GM03348 (cell line): Measurements from ENCODE around the gene UBALD2.
"Not testable (repeated sequence)": the region's sequence is repeated elsewhere in the genome, so short reads cannot be mapped to it uniquely, and the experiment has no call there.

Experiments
- DNase-seq: peaks from one replicate; pipeline ENCODE4 v3.0.0; 2012; ENCODE audit warnings: low spot score

Gene UBALD2

GRCh38 chr17:76246080-76247066 lies 18.8 kb upstream of the UBALD2 start:
- DNase-seq: no peak

- DNase-seq: no peak
Observed at GRCh38 chr17:76247304-76247703, 17.8 kb upstream of the UBALD2 start.

- no peak for DNase-seq
Observed at GRCh38 chr17:76248013-76248782, 16.9 kb upstream of the UBALD2 start.

GRCh38 chr17:76250141-76250540 lies 15.0 kb upstream of the UBALD2 start:
- DNase-seq: no peak

GRCh38 chr17:76251478-76252039 lies 13.6 kb upstream of the UBALD2 start:
- DNase-seq: no peak

GRCh38 chr17:76252040-76252954 lies 12.9 kb upstream of the UBALD2 start:
- DNase-seq: peak; percentile 74

- not testable (repeated sequence) for DNase-seq
Observed at GRCh38 chr17:76252967-76253766, 12.0 kb upstream of the UBALD2 start.

GRCh38 chr17:76253841-76254240 lies 11.3 kb upstream of the UBALD2 start:
- DNase-seq: no peak

GRCh38 chr17:76254275-76254674 lies 10.9 kb upstream of the UBALD2 start:
- DNase-seq: no peak

GRCh38 chr17:76255801-76256429 lies 9.2 kb upstream of the UBALD2 start:
- no peak for DNase-seq

- DNase-seq: not testable (repeated sequence)
Observed at GRCh38 chr17:76256430-76257050, 8.6 kb upstream of the UBALD2 start.

- DNase-seq: no peak
Observed at GRCh38 chr17:76260220-76260619, 4.9 kb upstream of the UBALD2 start.

- DNase-seq: no peak
Observed at GRCh38 chr17:76260669-76261068, 4.5 kb upstream of the UBALD2 start.

GRCh38 chr17:76261421-76262215 lies 3.5 kb upstream of the UBALD2 start:
- DNase-seq: no peak

GRCh38 chr17:76262732-76263344 lies 2.3 kb upstream of the UBALD2 start:
- no peak for DNase-seq

- DNase-seq: no peak
Observed at GRCh38 chr17:76263896-76264295, 1.3 kb upstream of the UBALD2 start.

GRCh38 chr17:76264425-76264754 lies 758 bp upstream of the UBALD2 start:
- DNase-seq: no peak

GRCh38 chr17:76265624-76266243 lies 586 bp downstream of the UBALD2 start:
- peak; percentile 75 for DNase-seq
